HepG2 (cell line): ENCODE measurements around the gene RMI2. TPM values are rescaled to one million over a fixed set of nuclear protein-coding genes. Genes with fewer than 3 reads are reported as not detected.

Experiments
- ELK4 ChIP-seq: sonication (generic); formaldehyde crosslinking; IDR thresholded peaks from 2 replicates; pipeline ENCODE4 v1.9.0; 2021; ENCODE audit warnings: missing genetic modification reagents, borderline replicate concordance
- FIP1L1 ChIP-seq: fragments of 200-400 bp; formaldehyde crosslinking; IDR thresholded peaks from 2 replicates; pipeline ENCODE4 v1.6.1; 2018; ENCODE audit warnings: low read depth, mild to moderate bottlenecking, low read length, moderate library complexity, borderline replicate concordance; ENCODE audit not compliant: insufficient read depth
- FOXA1 ChIP-seq, 2 experiments: fragments of 450-650 bp in 1 of 2; sonication (generic) in 1 of 2; formaldehyde crosslinking in 1 of 2; IDR thresholded peaks; 2 replicates each; pipeline versions ENCODE4 v1.4.0 to v1.6.1; 2016 to 2020; ENCODE audit warnings: missing genetic modification reagents in 1 of 2
- FOXJ3 ChIP-seq: sonication (generic); formaldehyde crosslinking; IDR thresholded peaks from 2 replicates; pipeline ENCODE4 v1.4.0; 2020; ENCODE audit warnings: missing genetic modification reagents, mild to moderate bottlenecking, borderline replicate concordance
- HNF4A ChIP-seq: sonication (generic); formaldehyde crosslinking; IDR thresholded peaks from 2 replicates; pipeline ENCODE4 v1.4.0; 2020; ENCODE audit warnings: missing genetic modification reagents
- KDM3A ChIP-seq: IDR thresholded peaks from 2 replicates; pipeline ENCODE4 v1.6.1; 2018; ENCODE audit warnings: low read depth, missing compliant biosample characterization
- MYNN ChIP-seq: sonication (generic); formaldehyde crosslinking; IDR thresholded peaks from 2 replicates; pipeline ENCODE4 v1.4.0; 2020; ENCODE audit warnings: mild to moderate bottlenecking, low read depth, missing genetic modification reagents
- NR2F6 ChIP-seq, 2 experiments: IDR thresholded peaks; 2 replicates each; pipeline ENCODE4 v1.6.1; 2016; ENCODE audit warnings: antibody characterized with exemption in 1 of 2, mild to moderate bottlenecking in 1 of 2
- PATZ1 ChIP-seq: sonication (generic); formaldehyde crosslinking; IDR thresholded peaks from 2 replicates; pipeline ENCODE4 v1.4.0; 2020; ENCODE audit warnings: missing genetic modification reagents
- PBX3 ChIP-seq: sonication (generic); formaldehyde crosslinking; IDR thresholded peaks from 2 replicates; pipeline ENCODE4 v1.8.1; 2023; ENCODE audit warnings: missing genetic modification reagents, inconsistent platforms, borderline replicate concordance
- REXO4 ChIP-seq: sonication (generic); formaldehyde crosslinking; IDR thresholded peaks from 2 replicates; pipeline ENCODE4 v1.8.0; 2022; ENCODE audit warnings: missing genetic modification reagents, mild to moderate bottlenecking, borderline replicate concordance
- RNF2 ChIP-seq: fragments of 450-650 bp; conservative IDR thresholded peaks from 2 replicates; pipeline ENCODE4 v1.6.1; 2016; ENCODE audit warnings: low read depth
- SRY ChIP-seq: sonication (generic); formaldehyde crosslinking; IDR thresholded peaks from 2 replicates; pipeline ENCODE4 v1.8.0; 2022; ENCODE audit warnings: mild to moderate bottlenecking, missing genetic modification reagents
- TARDBP ChIP-seq: sonication (generic); formaldehyde crosslinking; IDR thresholded peaks from 2 replicates; pipeline ENCODE4 v1.8.0; 2022; ENCODE audit warnings: mild to moderate bottlenecking, missing genetic modification reagents
- TCF7 ChIP-seq: sonication (generic); IDR thresholded peaks from 2 replicates; pipeline ENCODE4 v1.6.1; 2016; ENCODE audit warnings: antibody characterized with exemption, low read depth
- ZNF230 ChIP-seq: sonication (generic); formaldehyde crosslinking; IDR thresholded peaks from 2 replicates; pipeline ENCODE4 v1.4.0; 2020; ENCODE audit warnings: mild to moderate bottlenecking, missing genetic modification reagents
- ZNF280B ChIP-seq: sonication (generic); formaldehyde crosslinking; IDR thresholded peaks from 2 replicates; pipeline ENCODE4 v1.5.0; 2020; ENCODE audit warnings: missing genetic modification reagents, mild to moderate bottlenecking, borderline replicate concordance
- ZNF383 ChIP-seq: sonication (generic); formaldehyde crosslinking; IDR thresholded peaks from 2 replicates; pipeline ENCODE4 v1.4.0; 2020; ENCODE audit warnings: missing genetic modification reagents, mild to moderate bottlenecking, borderline replicate concordance
- ZNF674 ChIP-seq: sonication (generic); formaldehyde crosslinking; IDR thresholded peaks from 2 replicates; pipeline ENCODE4 v1.5.0; 2020; ENCODE audit warnings: low read depth, mild to moderate bottlenecking, missing genetic modification reagents
- ZNF709 ChIP-seq: sonication (generic); formaldehyde crosslinking; IDR thresholded peaks from 2 replicates; pipeline ENCODE4 v1.5.0; 2020; ENCODE audit warnings: mild to moderate bottlenecking, missing genetic modification reagents
- ZNF768 ChIP-seq: sonication (generic); formaldehyde crosslinking; IDR thresholded peaks from 2 replicates; pipeline ENCODE4 v1.4.0; 2020; ENCODE audit warnings: missing genetic modification reagents
- ZNF891 ChIP-seq: sonication (generic); formaldehyde crosslinking; IDR thresholded peaks from 2 replicates; pipeline ENCODE4 v1.5.0; 2020; ENCODE audit warnings: mild to moderate bottlenecking, missing genetic modification reagents
- polyA plus RNA-seq, 8 experiments: library from polyadenylated mRNA; depleted of rRNA in 3 of 8; stranded (reverse) in 7 of 8; unstranded in 1 of 8; fragments of >200 nt; fragmentation: Illumina TruSeq in 4 of 8; extraction: Trizol in 4 of 8; gene quantifications; 2 replicates each; pipeline versions ENCODE4 v1.2.1 to v1.2.3, GENCODE V29; 2011 to 2016; ENCODE audit warnings: low read depth in 4 of 8, missing spikeins in 1 of 8, mixed read lengths in 1 of 8; ENCODE audit not compliant: insufficient read depth in 1 of 8
- total RNA-seq, 5 experiments: library from RNA; depleted of rRNA; stranded (reverse); fragments of >200 nt; fragmentation: Illumina TruSeq; extraction: Trizol; gene quantifications; 2 replicates each; pipeline ENCODE4 v1.2.3, GENCODE V29; 2016; ENCODE audit warnings: low read depth in 1 of 5

Gene RMI2
- total and polyA plus RNA-seq, 2 of the 13 experiments (the other 11 are each of a cell fraction or from before 2014, with no cell fraction given): 24.5 to 55.7 TPM

GRCh38 chr16:11299865-11300559 is 45.2 kb upstream of the RMI2 start (continued):
- no peak for TF ChIP-seq PBX3 (CRISPR knock-in tag)
- TF ChIP-seq ZNF891 (CRISPR knock-in tag): no peak
- TF ChIP-seq ZNF768: no peak
- no peak for TF ChIP-seq KDM3A (CRISPR knock-in tag)
- TF ChIP-seq NR2F6 (IDR thresholded peaks at IDR 0.05): no peak
- no peak for TF ChIP-seq NR2F6 (CRISPR knock-in tag; IDR thresholded peaks at IDR 0.05)
- no peak for TF ChIP-seq FOXJ3 (CRISPR knock-in tag)
- no peak for TF ChIP-seq ZNF230 (CRISPR knock-in tag)
- no peak for TF ChIP-seq RNF2
- TF ChIP-seq ZNF709: no peak
- no peak for TF ChIP-seq ZNF280B
- TF ChIP-seq FOXA1 (IDR thresholded peaks at IDR 0.05): no peak
- TF ChIP-seq FOXA1 (CRISPR knock-in tag; IDR thresholded peaks at IDR 0.05): 0 out of 2 replicates have a peak, but pooled peaks have one; percentile 12
- no peak for TF ChIP-seq FIP1L1
- no peak for TF ChIP-seq TCF7
- TF ChIP-seq ZNF383 (CRISPR knock-in tag): no peak
- no peak for TF ChIP-seq REXO4
- no peak for TF ChIP-seq HNF4A
- no peak for TF ChIP-seq MYNN (CRISPR knock-in tag)
- no peak for TF ChIP-seq ELK4 (CRISPR knock-in tag)
- TF ChIP-seq TARDBP (CRISPR knock-in tag): no peak
- no peak for TF ChIP-seq ZNF674 (CRISPR knock-in tag)
- no peak for TF ChIP-seq SRY (CRISPR knock-in tag)
- peak; percentile 99 for TF ChIP-seq PATZ1 (CRISPR knock-in tag)
